Kidney glomerular epithelial cell (primary cell): ENCODE measurements around the gene POC5.
"Not testable (repeated sequence)": the region's sequence is repeated elsewhere in the genome, so short reads cannot be mapped to it uniquely, and the experiment has no call there.

ENCODE experiments used
- DNase-seq: peaks from one replicate; lab custom pipeline; 2025; lab: John Stamatoyannopoulos, UW

POC5 gene

DNA sequence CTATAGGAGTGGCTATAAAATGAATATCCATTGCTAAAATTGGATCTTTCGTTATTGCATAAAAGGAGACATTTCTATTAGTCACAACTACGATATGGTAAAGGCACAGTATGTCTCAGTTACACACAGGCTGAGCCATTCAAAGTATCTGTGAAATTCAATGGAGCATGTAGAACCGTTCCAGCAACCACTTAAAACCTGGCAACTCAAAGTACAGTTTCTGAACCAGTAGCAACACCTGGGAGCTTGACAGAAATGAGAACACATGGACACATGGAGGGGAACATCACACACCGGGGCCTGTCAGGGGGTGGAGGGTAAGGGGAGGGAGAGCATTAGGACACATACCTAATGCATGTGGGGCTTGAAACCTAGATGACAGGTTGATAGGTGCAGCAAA, 15.4 kb downstream of the POC5 start:
- DNase-seq: no peak

DNA sequence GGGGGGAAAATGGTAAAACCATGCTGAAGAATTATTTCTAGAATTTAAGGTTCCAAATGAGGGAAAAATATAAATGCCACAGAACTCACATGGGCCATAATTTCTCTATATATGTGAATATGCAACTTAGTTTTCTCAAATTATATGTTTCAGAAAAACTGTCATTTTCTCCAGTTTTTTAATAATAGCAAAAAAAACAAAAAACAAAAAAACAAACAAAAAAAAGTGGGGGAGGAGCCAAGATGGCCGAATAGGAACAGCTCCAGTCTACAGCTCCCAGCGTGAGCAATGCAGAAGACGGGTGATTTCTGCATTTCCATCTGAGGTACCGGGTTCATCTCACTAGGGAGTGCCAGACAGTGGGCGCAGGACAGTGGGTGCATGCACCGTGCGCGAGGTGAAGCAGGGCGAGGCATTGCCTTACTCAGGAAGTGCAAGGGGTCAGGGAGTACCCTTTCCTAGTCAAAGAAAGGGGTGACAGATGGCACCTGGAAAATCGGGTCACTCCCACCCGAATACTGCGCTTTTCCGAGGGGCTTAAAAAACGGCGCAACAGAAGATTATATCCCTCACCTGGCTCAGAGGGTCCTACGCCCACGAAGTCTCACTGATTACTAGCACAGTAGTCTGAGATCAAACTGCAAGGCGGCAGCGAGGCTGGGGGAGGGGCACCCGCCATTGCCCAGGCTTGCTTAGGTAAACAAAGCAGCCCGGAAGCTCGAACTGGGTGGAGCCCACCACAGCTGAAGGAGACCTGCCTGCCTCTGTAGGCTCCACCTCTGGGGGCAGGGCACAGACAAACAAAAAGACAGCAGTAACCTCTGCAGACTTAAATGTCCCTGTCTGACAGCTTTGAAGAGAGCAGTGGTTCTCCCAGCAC, 21.5 kb downstream of the POC5 start:
- not testable (repeated sequence) for DNase-seq

DNA sequence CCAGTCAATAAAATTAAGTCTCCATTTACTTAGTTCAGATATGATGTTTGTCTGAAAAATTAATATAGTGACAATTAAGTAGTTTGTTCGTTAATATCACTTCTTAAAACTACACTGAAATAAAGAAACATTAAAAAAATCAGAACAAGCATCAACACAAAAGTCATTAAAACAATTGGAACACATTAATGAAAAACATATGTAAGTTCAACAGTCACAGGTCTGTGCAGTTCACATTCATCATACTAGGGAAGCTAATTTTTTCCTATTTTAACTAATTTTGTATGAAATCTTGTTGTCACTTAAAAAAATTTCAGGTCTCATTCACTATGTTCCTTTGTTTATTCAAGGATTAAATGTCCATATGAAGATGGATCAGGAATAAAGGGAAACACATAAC, 22.5 kb downstream of the POC5 start:
- DNase-seq: no peak

DNA sequence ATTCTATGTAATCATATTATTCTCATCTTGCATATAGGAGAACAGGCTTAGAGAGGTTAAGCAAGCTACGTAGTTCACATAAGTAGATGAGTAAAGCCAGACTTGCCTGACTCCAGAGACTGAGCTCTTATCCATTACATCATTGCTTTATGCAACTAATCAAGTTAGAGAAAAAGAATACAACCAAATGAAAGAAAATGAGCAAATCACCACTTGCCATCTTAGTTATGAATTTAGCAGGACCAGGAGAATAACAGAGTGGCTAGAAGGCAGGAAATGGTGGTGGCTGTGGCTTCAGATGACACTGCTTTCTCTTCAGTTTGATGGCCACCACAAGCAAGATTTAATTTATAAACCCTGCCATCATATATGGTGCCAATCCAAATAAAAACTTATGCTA, 26.6 kb downstream of the POC5 start:
- DNase-seq: no peak

DNA sequence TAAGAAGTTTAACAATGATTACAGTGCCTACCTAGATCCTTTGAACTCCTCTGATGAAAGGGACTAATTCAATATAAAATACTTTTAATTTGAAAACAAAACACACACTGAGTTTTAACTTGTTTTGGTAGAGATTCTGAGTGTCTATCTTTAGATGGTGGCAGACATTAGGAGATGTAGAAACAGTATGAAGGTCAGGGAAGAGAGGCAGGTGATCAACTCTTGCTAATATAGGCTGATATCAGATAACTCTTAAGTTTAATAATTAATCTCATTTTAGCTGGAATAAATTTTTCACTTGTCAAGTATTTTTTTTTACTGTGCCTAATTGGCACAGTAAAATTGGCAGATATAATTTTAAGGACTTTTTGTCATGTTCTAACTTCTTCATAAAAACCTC, 30.8 kb downstream of the POC5 start:
- DNase-seq: no peak

DNA sequence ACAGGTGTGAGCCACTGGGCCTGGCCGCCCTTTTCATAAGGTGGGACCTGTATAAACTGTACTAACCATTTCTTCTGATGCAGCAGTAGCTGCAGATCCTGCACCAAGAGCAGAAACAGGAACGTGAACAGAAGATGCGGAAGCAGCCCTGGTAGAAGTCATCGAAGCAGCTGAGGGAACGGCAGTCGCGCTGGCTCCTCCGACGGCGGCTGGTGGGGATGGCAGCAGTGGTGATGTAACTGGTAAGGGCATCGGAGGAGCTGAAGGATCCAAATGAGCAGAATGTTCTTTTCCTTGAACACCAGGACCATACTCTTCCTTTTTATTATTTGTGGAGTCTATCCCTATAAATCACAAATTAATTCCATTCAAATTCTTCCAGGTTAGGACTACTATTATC, 32.1 kb downstream of the POC5 start:
- no peak for DNase-seq

DNA sequence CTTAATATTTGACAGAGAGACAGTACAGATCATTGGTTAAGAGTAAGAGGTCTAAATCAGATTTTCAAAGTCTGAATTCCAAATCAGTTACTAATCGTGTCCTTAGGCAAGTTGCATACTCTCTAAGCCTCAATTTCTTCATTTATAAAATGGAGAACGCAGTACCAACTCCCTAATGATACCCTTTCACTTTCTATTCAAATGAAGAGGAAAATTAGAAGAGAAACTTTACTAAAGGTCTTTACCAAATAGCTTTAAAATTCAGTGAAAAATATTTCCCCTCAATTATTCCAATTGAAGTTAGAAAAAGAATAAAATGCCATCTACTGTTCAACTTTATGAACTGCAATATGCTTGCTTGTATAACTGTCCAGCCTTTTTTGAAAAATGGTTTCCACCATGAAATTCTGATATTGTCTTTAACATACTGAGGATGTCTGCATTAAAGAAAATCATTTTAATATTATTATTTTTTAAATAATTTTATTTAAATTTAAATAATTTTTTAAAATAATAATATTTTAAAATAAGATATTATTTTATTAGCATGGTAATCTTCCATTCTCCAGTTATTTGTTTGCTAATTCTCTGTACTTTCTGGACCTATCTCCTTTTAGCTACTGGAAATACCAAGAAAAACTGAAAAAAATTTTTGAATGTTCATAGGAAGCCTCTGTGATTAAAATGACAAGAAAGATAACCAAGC, 36.0 kb downstream of the POC5 start:
- DNase-seq: peak; percentile 90

DNA sequence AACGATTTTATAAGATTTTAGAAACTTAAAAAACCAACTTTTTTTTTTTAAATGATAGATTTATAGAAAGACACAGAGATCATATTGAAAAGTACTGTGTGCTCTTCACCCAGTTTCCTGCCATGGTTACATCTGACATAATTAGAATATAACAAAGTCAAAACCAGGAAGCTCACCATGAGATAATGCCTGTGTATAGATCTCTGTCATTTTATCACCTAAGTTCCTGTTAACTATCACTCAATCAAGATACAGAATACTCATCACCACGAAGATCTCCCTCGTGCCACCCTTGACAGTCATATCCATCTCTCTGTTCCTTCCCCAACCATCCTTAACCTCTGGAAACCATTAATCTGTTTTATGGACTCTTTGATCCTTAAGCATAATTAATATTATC, 39.1 kb downstream of the POC5 start:
- no peak for DNase-seq

DNA sequence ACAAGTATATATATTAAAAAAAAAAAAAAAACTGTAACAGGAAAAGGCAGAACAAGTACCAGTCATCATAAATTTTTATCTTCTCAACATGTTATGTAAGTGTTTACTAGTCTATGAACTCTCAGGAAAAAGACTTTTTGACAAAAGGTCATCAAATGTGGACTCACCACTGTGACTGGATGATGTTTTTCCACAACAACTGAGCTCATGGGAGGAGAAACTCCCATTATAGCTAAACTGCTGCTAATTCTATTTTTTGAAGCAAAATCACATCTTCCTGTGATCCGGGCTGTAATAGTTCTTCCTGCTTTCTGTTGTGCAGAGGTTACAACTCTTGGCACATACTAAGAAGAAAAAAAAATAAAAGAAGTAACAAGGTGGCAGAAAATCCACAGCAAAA, 39.6 kb downstream of the POC5 start:
- no peak for DNase-seq

DNA sequence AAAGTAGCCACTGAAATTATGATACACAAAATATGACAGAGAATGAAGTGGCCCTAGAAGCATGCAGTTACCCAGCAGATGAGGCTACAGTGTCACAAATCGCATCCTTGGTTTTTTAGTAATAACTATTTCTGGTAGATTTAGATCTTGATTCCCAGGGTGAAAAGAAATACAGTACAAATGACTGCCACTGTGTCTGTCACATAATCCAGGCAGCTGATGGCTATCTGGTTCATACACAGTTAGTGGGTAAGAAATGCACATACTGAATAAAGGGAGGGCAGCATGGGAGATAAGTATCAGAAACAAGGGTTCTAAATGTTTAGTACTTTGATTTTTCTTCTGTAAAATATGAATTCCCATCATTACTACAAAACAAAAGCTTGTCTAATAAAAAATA, 41.5 kb downstream of the POC5 start:
- DNase-seq: no peak

DNA sequence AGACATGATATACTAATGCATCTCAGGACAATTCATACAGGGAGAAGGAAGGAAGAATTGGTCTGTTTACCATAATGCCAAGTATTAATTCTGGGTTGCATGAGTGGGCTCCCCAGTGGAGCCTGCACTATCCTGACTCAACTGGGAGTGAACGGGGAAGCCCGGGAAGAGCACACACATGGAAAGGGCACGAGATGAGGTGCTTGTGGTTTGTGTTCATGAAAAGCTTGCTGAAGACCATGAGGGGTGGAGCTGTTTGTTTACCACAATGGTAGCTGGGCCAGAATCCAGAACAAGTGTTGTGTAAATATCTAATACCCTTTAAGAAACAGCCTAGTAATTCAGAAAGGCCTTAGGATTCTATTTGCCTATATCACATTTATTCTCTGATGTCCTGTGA, 44.6 kb downstream of the POC5 start:
- DNase-seq: no peak

DNA sequence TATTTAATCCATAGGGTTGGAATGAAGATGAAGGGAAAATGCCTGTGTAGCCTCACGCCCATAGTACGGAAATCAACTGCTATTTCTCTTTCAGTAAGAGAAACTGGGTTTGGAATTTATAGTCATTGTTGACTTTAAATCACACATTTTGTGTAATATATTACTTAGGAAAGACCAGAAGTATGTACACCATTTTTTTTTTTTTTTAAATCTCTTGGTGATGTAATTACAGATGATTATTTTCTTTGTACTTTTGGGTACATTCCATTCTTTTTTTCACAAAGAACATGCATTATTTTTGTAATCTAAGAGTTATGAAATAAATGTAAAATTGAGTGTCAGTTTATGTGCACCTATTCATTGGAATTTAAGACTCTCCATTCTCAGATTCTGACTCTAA, 45.7 kb downstream of the POC5 start:
- DNase-seq: no peak

DNA sequence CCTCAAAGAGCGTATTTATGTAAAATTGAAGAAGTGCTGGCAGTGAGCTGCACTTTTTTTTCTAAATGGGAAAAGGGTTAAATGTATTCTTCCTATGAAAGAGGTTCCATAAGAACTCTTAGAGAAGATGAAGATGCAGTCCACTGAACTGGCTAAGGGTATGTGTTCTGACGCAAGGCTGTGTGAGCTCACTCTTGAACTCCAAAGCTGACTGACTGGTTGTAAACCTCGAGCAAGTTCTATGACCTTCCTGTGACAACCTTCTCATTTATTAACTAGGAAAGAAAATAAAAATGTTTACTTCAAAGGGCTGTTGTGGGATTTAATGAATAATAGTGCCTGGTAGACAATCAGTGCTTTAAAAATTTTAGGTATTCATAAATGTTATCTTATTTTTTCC, 46.7 kb downstream of the POC5 start:
- peak; percentile 61 for DNase-seq

DNA sequence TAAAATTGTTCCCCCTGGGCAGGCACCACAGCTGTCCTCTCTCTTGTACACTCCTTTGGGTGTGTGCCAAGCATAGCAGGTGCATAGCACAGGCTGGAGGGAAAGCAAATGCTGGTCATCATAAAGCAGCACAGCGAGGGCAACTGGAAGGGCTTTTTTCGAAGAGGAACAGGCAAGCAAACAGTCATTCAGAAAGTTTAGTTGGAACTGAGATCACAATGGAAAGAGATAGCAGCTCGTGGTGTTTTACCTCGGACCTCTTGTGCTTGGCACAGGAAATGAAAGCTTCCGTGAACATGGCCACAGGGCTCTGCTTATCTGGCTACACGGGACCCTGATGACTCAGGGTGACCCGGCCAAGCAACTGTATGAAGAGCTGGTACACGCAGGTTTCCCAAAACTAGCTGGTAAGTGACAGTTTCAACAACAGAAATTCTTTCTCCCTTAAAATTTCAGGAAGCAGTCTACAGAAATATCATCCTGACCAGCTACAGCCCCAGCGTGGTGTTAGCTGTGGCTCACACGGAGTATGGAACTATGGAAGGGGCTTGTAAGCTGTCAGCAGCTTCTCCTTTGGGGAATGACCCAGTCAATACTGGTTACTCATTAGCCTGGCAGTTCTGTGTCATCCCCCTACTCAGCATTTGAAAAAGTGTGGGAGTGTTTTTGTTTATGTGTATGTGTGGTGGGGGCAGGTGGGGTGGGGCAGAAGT, 48.1 kb downstream of the POC5 start:
- peak; percentile 78 for DNase-seq

DNA sequence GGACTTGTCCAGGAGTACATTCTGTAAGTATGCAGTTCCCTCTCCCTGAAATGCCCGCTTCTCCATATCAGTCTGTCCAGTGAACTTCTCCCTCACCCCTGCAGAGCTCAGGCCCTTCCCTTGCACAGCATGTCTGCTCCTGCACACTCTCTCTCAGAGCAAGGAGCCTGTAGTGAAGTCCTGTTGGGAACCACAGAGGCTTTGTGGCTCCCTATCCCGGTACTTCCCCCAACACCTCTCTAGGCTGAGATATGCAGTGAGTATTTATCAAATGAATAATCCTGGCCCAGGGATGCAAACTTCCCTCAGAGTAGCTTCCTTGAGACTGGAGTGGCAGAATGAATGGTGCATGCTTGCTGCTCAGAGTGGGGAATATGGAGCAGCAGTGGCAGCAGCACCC, 48.8 kb downstream of the POC5 start:
- DNase-seq: no peak

DNA sequence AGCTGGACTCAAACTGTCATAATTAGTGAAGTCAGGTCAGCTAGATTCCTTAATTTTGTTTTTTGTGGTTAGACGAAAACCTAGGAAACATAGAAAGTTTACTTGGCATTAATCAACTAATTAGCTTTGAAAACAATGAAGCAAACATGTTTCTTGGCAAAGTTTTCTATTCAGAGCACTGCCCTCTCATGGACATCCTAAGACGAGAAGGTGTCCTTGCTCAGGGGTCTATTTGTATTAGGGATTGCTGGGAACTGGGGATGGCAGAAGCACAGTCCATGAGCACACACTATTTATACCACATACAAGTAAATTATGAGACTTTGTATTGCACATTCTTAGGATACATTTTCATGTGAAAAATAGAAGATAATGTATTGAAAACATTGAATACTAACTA, 49.7 kb downstream of the POC5 start:
- DNase-seq: no peak

DNA sequence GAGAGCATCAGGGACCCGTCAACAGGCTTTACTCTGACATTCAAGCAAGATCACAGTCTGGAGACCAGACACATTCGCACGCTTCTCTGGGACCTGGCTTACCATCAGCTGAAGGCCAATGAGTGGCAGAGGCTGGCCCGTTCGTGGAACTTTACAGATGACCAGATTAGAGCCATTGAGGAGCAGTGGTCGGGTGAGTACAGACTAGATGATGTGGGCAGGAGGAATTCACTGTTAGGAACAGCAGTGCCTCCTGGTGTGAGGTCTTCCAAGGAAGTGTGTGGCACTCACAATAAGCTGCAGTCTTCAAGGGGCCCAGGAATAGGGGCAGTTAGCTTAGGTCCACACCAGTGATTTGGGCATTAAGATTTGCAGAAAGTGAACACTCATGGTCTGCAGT, 50.4 kb downstream of the POC5 start:
- no peak for DNase-seq

DNA sequence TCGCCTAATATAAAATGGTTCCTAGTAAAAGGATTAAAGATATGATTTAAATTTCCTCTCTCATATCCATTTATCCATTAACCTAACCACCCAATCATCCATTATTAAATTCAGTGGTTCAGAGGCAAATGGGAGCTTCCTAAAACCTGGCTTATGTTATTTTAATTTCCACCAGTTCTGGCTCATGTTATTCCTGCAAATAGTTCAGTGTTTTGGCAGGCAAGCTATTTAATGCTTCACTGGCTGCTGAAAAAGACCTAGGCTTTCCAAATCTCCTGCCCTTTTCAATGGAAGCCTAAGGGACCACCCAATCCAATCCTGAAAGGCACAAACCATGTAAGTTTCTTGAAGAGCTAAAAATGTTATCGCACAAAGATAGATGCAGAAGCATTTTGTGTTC, 52.3 kb downstream of the POC5 start:
- DNase-seq: peak; percentile 4

DNA sequence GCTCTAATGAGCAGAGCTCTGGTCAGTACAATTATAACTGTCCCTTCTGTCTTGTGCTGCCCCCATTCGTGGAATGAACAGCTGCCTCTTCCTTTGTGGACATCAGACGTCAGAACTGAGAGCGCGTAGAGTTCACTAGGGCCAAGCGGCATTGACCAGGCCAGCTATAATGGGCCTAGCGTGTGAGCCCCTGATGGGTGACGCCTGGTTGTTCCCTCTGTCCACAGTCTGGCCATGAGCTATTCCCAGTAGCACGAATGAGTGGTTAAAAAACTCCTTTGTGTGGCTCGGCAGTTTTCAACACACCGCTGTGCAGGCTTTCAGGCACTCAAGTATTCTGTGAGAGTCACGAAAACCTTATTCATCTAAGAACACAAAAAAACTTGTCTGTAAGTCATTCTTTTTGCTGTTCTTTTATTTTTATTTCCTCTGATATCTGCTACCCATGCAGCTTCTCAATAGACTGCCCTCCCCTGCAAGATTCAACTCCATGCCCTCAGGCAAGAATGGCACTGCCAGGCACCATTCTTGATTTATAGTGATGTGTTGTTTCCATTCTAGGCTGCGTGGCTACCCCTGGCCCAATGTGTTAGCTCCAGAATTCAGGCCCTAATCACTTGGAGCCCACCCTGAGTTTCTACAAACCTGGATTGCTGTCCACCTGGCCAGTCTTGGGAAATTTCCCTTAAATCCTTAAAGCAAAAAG, 53.5 kb downstream of the POC5 start:
- no peak for DNase-seq

DNA sequence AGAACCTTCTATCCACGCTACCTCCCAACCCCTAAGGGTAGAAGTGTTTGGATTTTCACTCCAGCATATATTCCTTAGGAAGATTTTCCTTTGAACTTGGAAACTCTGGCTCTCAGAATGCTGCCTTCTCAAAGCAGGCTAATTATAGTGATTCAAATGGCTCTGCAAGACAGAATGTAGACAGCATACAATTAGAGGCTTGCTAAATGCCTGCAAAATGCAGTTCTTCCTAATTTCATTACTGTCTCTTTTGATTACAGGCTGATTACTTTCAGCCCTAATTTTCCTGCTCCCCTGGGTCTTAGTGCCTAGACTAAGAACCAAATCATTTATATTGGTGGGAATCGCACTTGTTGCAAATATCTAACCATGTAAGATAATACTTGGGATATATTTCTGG, 55.2 kb downstream of the POC5 start:
- no peak for DNase-seq

DNA sequence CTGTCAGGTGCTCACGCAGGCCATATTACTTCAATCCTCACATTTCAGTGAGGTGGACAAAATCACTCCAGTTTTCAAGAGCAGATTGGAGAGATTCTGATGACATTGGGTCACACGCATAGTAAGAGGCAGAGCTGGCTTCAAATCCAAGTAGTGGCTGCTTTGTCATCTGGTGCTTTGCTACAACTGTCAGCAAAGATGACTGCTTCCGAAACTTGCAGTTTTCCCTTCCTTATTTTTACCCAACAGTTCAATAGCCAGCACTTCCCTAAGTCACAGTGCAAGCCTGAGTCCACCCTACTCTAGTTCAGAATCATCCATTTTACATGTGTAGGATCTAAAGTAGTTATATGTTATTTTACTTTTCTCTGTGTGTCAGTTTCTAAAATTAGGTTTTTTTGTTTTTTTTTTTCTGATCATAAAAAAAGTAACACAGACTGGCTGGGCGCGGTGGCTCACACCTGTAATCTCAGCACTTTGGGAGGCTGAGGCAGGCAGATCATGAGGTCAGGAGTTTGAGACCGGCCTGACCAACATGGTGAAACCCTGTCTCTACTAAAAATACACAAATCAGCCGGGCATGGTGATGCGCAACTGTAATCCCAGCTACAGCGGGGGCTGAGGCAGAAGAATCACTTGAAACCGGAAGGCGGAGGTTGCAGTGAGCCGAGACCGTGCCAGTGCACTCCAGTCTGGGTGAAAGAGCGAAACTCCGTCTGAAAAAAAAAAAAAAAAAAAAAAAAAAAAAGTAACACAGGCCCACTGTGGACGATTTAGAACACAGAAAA, 56.4 kb downstream of the POC5 start:
- no peak for DNase-seq
